K562 (cell line): ENCODE results near the gene ADAMTSL3.

Experiments used
- CXXC5 ChIP-seq: fragments of 250-450 bp; sonication (Bioruptor Pico); IDR thresholded peaks from 2 replicates; pipeline ENCODE4 v1.8.0; 2022; ENCODE audit warnings: inconsistent platforms, mild to moderate bottlenecking, moderate library complexity
- NCOA1 ChIP-seq: fragments of 450-650 bp; IDR thresholded peaks from 2 replicates; pipeline ENCODE4 v1.6.1; 2016; ENCODE audit warnings: low read depth
- NFYB ChIP-seq: IDR thresholded peaks from 2 replicates; pipeline ENCODE4 v1.6.1; 2011; ENCODE audit warnings: mild to moderate bottlenecking, moderate library complexity; ENCODE audit not compliant: insufficient read length; ENCODE audit errors: extremely low read depth
- ZNF143 ChIP-seq: sonication (generic); formaldehyde crosslinking; IDR thresholded peaks from 2 replicates; pipeline ENCODE4 v1.9.0; 2022; ENCODE audit warnings: mild to moderate bottlenecking, missing genetic modification reagents
- ZNF766 ChIP-seq: fragments of 200-800 bp; sonication (Bioruptor generic); conservative IDR thresholded peaks from 2 replicates; pipeline ENCODE4 v1.6.1; 2016; ENCODE audit warnings: missing genetic modification characterization, missing compliant biosample characterization

GRCh38 chr15:83815506-83815905 lies 161.6 kb downstream of the ADAMTSL3 start:
- TF ChIP-seq NFYB = no peak
- TF ChIP-seq CXXC5 (CRISPR knock-in tag) = no peak
- TF ChIP-seq ZNF143 = no peak
- TF ChIP-seq ZNF766 (CRISPR knock-in tag) = no peak
- no peak for TF ChIP-seq NCOA1
